Trophoblast cell (in vitro differentiated cells and primary cell): ENCODE measurements around the gene ATP2B3.
A peak's percentile ranks its signal among the peaks of the same experiment; 100 is the strongest.

Experiments
- DNase-seq, 2 donors: peaks; one replicate each; pipeline ENCODE4 v3.0.0-alpha.2; 2016
- H2AFZ ChIP-seq: 2 replicates; pipeline ENCODE4 v1.6.1; 2013; ENCODE audit warnings: low read length, moderate library complexity, mild to moderate bottlenecking; ENCODE audit not compliant: insufficient read depth, poor library complexity
- H2AK5ac ChIP-seq: 2 replicates; pipeline ENCODE4 v1.6.1; 2013; ENCODE audit warnings: mild to moderate bottlenecking, low read length
- H2BK120ac ChIP-seq: 2 replicates; pipeline ENCODE4 v1.6.1; 2013; ENCODE audit warnings: low read length, mild to moderate bottlenecking, moderate library complexity; ENCODE audit not compliant: insufficient read depth, poor library complexity
- H2BK12ac ChIP-seq: 2 replicates; pipeline ENCODE4 v1.6.1; 2013; ENCODE audit warnings: mild to moderate bottlenecking, low read length, moderate library complexity
- H2BK5ac ChIP-seq: 2 replicates; pipeline ENCODE4 v1.6.1; 2013; ENCODE audit warnings: low read length, low read depth, moderate library complexity, mild to moderate bottlenecking; ENCODE audit not compliant: poor library complexity
- H3K14ac ChIP-seq: 2 replicates; pipeline ENCODE4 v1.6.1; 2013; ENCODE audit warnings: mild to moderate bottlenecking, low read length
- H3K18ac ChIP-seq: 2 replicates; pipeline ENCODE4 v1.6.1; 2013; ENCODE audit warnings: mild to moderate bottlenecking, low read length
- H3K23ac ChIP-seq: 2 replicates; pipeline ENCODE4 v1.6.1; 2013; ENCODE audit warnings: low read length
- H3K27ac ChIP-seq: 2 replicates; pipeline ENCODE4 v1.5.1; 2013; ENCODE audit warnings: low read depth, mild to moderate bottlenecking, inconsistent platforms, low read length, moderate library complexity
- H3K27me3 ChIP-seq: 2 replicates; pipeline ENCODE4 v1.6.1; 2013; ENCODE audit warnings: inconsistent platforms, mild to moderate bottlenecking, low read length, moderate library complexity; ENCODE audit not compliant: insufficient read depth
- H3K36me3 ChIP-seq, 2 experiments: 1 replicate in 1 of 2; 2 replicates in 1 of 2; pipeline ENCODE4 v1.6.1; 2013; ENCODE audit warnings: low read length in 2 of 2, mild to moderate bottlenecking in 2 of 2, moderate library complexity in 1 of 2; ENCODE audit not compliant: insufficient read depth in 2 of 2, control insufficient read depth in 1 of 2
- H3K4ac ChIP-seq: 2 replicates; pipeline ENCODE4 v1.6.1; 2013; ENCODE audit warnings: low read depth, mild to moderate bottlenecking, low read length, moderate library complexity
- H3K4me1 ChIP-seq, 2 experiments: 1 replicate in 1 of 2; 2 replicates in 1 of 2; pipeline ENCODE4 v1.6.1; 2013; ENCODE audit warnings: low read length in 2 of 2, mild to moderate bottlenecking in 2 of 2, moderate library complexity in 1 of 2; ENCODE audit not compliant: insufficient read depth in 2 of 2, control insufficient read depth in 1 of 2
- H3K4me2 ChIP-seq: 2 replicates; pipeline ENCODE4 v1.6.1; 2013; ENCODE audit warnings: inconsistent platforms, mild to moderate bottlenecking, low read length, moderate library complexity
- H3K4me3 ChIP-seq: 2 replicates; pipeline ENCODE4 v1.5.1; 2013; ENCODE audit warnings: mild to moderate bottlenecking, low read depth, low read length, inconsistent platforms
- H3K79me1 ChIP-seq: one replicate; pipeline ENCODE4 v1.6.1; 2013; ENCODE audit warnings: low read length
- H3K79me2 ChIP-seq: 2 replicates; pipeline ENCODE4 v1.6.1; 2013; ENCODE audit warnings: low read length, mild to moderate bottlenecking; ENCODE audit not compliant: control insufficient read depth, insufficient read depth, poor library complexity
- H3K9ac ChIP-seq: 2 replicates; pipeline ENCODE4 v1.6.1; 2013; ENCODE audit warnings: mild to moderate bottlenecking, low read length
- H3K9me3 ChIP-seq: 2 replicates; pipeline ENCODE4 v1.6.1; 2013; ENCODE audit warnings: low read depth, mild to moderate bottlenecking, control low read depth, inconsistent platforms, low read length; ENCODE audit not compliant: insufficient read depth
- H4K12ac ChIP-seq: 2 replicates; pipeline ENCODE4 v1.6.1; 2013; ENCODE audit warnings: low read depth, mild to moderate bottlenecking, low read length, moderate library complexity
- H4K8ac ChIP-seq: 2 replicates; pipeline ENCODE4 v1.6.1; 2013; ENCODE audit warnings: low read depth, mild to moderate bottlenecking, low read length, moderate library complexity
- H4K91ac ChIP-seq: one replicate; pipeline ENCODE4 v1.6.1; 2013; ENCODE audit warnings: low read depth, mild to moderate bottlenecking, low read length, moderate library complexity
- WGBS: extraction: QIAGEN DNeasy Blood & Tissue Kit; methylation state at CpG from one replicate; pipeline ENCODE4 v1.1.7; 2013; ENCODE audit warnings: missing lambda C conversion rate; ENCODE audit not compliant: insufficient read length, insufficient coverage; ENCODE audit errors: extremely low coverage; 5-methylcytosine and 5-hydroxymethylcytosine counted together

The ATP2B3 gene

GRCh38 chrX:153471663-153472280, 45.7 kb upstream of the ATP2B3 start:
- Histone ChIP-seq H2BK5ac (no peak overlapping the region), H2AFZ (no peak overlapping the region), H2AK5ac (peak overlapping the region; percentile 84), H3K4ac (peak overlapping the region; percentile 6), H2BK120ac (peak overlapping the region; percentile 20), H3K23ac (no peak overlapping the region), H4K12ac (no peak overlapping the region), H2BK12ac (peak overlapping the region; percentile 33), H3K9ac (no peak overlapping the region), H3K14ac (peak overlapping the region; percentile 70), H3K79me1 (peaks cover 19% of the 10 kb centered on the region), H3K4me2 (no peak overlapping the region), H3K27me3 (no peaks in the 10 kb centered on the region), H3K9me3 (no peaks in the 10 kb centered on the region), H3K4me3 (no peak overlapping the region), H3K79me2 (no peaks in the 10 kb centered on the region), H3K27ac (no peak overlapping the region), H3K18ac (no peak overlapping the region), H3K36me3 (peaks cover 0 to 5% of the 10 kb centered on the region in 2 experiments), H3K4me1 (peaks cover 23 to 24% of the 10 kb centered on the region in 2 experiments), H4K8ac (peak overlapping the region; percentile 11), H4K91ac (peak overlapping the region; percentile 75)
- no CpG with 5 or more reads among the region's 11 CpGs for WGBS
- no peak for DNase-seq

DNA sequence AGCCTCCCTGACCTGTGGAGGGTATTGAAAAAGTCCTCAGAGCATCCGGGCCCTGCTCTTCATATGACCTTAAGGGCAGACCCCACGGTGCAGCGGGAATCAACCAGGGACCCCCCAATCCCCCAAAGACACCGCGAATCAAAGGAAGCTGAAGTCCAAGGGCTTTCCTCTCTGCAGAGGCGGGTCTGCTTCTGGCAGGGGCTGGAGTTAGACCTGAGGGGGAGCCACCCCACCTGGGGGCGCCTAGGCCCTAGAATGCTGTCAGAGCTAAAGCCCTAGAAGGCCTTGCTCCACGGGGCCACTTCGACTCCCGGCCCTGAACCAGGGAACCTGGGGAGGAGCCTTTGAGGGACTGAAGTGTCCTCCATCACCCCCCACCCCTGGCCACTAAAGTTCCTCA, 44.3 kb upstream of the ATP2B3 start:
- no peak overlapping the region for H3K4me2 ChIP-seq
- H2BK12ac ChIP-seq = peak overlapping the region; percentile 48
- no peak overlapping the region for H2BK5ac ChIP-seq
- no peak overlapping the region for H2AFZ ChIP-seq
- H4K12ac ChIP-seq = no peak overlapping the region
- no CpG with 5 or more reads among the region's 10 CpGs for WGBS
- H3K14ac ChIP-seq = no peak overlapping the region
- H3K9ac ChIP-seq = no peak overlapping the region
- no peak overlapping the region for H3K23ac ChIP-seq
- H3K27ac ChIP-seq = no peak overlapping the region
- DNase-seq = no peak
- H3K79me1 ChIP-seq = peaks cover 21% of the 10 kb centered on the region
- H3K36me3 ChIP-seq = peaks cover 0 to 5% of the 10 kb centered on the region in 2 experiments
- H3K18ac ChIP-seq = no peak overlapping the region
- H4K91ac ChIP-seq = peak overlapping the region; percentile 59
- H3K4me1 ChIP-seq = peaks cover 25 to 31% of the 10 kb centered on the region in 2 experiments
- H2BK120ac ChIP-seq = no peak overlapping the region
- H3K4me3 ChIP-seq = no peak overlapping the region
- H3K9me3 ChIP-seq = no peaks in the 10 kb centered on the region
- no peak overlapping the region for H3K4ac ChIP-seq
- no peak overlapping the region for H2AK5ac ChIP-seq
- H4K8ac ChIP-seq = no peak overlapping the region
- H3K79me2 ChIP-seq = no peaks in the 10 kb centered on the region
- no peaks in the 10 kb centered on the region for H3K27me3 ChIP-seq

GRCh38 chrX:153474266-153474665, 43.2 kb upstream of the ATP2B3 start:
- Histone ChIP-seq H2BK120ac (no peak overlapping the region), H2BK5ac (no peak overlapping the region), H3K4me3 (no peak overlapping the region), H2BK12ac (no peak overlapping the region), H3K14ac (no peak overlapping the region), H4K91ac (peak overlapping the region; percentile 39), H3K9me3 (no peaks in the 10 kb centered on the region), H3K36me3 (no peaks in the 10 kb centered on the region), H2AK5ac (no peak overlapping the region), H3K79me2 (no peaks in the 10 kb centered on the region), H2AFZ (no peak overlapping the region), H3K18ac (no peak overlapping the region), H3K79me1 (peaks cover 21% of the 10 kb centered on the region), H3K27ac (no peak overlapping the region), H3K23ac (no peak overlapping the region), H3K9ac (no peak overlapping the region), H3K4me2 (no peak overlapping the region), H4K8ac (no peak overlapping the region), H3K4ac (no peak overlapping the region), H3K27me3 (no peaks in the 10 kb centered on the region), H4K12ac (no peak overlapping the region), H3K4me1 (peaks cover 25 to 31% of the 10 kb centered on the region in 2 experiments)
- DNase-seq = peak; percentile 86 to 87
- WGBS = no CpG with 5 or more reads among the region's 10 CpGs

DNA sequence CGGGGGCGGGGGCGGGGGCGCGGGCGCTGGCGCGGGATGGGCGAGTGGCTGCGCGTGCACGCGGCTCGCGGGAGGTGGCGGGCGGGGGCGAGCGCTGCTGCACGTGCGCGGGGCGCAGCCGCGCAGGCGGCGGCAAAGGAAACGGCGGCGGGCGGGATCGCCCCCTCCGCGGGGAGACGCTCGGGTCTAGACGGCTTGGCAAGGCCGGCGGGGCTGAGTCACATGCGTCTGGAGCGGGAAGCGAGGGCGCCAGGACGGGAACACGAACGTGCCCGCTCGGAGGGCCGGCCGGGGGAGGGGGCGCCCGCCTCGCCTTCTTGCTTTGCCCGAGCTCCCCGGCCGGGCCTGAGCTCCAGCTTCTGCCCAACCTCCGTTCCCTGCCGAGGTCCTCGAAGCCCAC, 42.7 kb upstream of the ATP2B3 start:
- Histone ChIP-seq H3K4ac (no peak overlapping the region), H4K12ac (peak overlapping the region; percentile 70), H3K4me2 (peak overlapping the region; percentile 10), H2AK5ac (no peak overlapping the region), H3K27ac (no peak overlapping the region), H2AFZ (no peak overlapping the region), H4K8ac (peak overlapping the region; percentile 20), H3K4me1 (peaks cover 21 to 27% of the 10 kb centered on the region in 2 experiments), H3K9ac (no peak overlapping the region), H3K79me1 (peaks cover 21% of the 10 kb centered on the region), H3K4me3 (no peak overlapping the region), H2BK120ac (peak overlapping the region; percentile 6), H4K91ac (peak overlapping the region; percentile 60), H2BK12ac (no peak overlapping the region), H3K9me3 (no peaks in the 10 kb centered on the region), H3K23ac (no peak overlapping the region), H3K79me2 (no peaks in the 10 kb centered on the region), H2BK5ac (no peak overlapping the region), H3K14ac (no peak overlapping the region), H3K36me3 (no peaks in the 10 kb centered on the region), H3K18ac (peak overlapping the region; percentile 2), H3K27me3 (no peaks in the 10 kb centered on the region)
- peak; percentile 79 for DNase-seq
- no CpG with 5 or more reads among the region's 59 CpGs for WGBS
